Bronchial epithelial cell (primary cell): ENCODE data around the gene FHIT. TPM values are rescaled to one million over a fixed set of nuclear protein-coding genes. Genes with fewer than 3 reads are reported as not detected.
"Not testable (repeated sequence)": the region's sequence is repeated elsewhere in the genome, so short reads cannot be mapped to it uniquely, and the experiment has no call there.

Source experiments
- DNase-seq: peaks from one replicate; pipeline ENCODE4 v3.0.0-alpha.2; 2010; ENCODE audit warnings: low read depth
- FAIRE-seq: peaks from 2 replicates; lab custom pipeline; 2011; peaks lifted over from hg19 to GRCh38; lab: Jason Lieb, UNC
- H3K27me3 ChIP-seq: 2 replicates; pipeline ENCODE4 v1.5.1; 2011; ENCODE audit warnings: low read length; ENCODE audit not compliant: control insufficient read depth, insufficient read depth
- H3K36me3 ChIP-seq: 2 replicates; pipeline ENCODE4 v1.5.1; 2011; ENCODE audit warnings: low read length; ENCODE audit not compliant: control insufficient read depth, insufficient read depth
- H3K4me3 ChIP-seq: 2 replicates; pipeline ENCODE4 v1.5.1; 2011; ENCODE audit warnings: mild to moderate bottlenecking, low read depth, low read length, control low read depth
- total RNA-seq: library from RNA; depleted of rRNA; stranded (reverse); fragments of >200 nt; gene quantifications from 2 replicates; pipeline ENCODE4 v1.2.1, GENCODE V29; 2014
- TF ChIP-seq, protein P1 (sequence below): IDR thresholded peaks from 2 replicates; pipeline ENCODE4 v1.5.1; 2011; ENCODE audit warnings: mild to moderate bottlenecking, moderate library complexity, low read length, control low read depth, inconsistent platforms; ENCODE audit not compliant: insufficient read depth, severe bottlenecking

FHIT gene
- total RNA-seq, 1 donor from 2014 or later: 1.6 TPM

DNA sequence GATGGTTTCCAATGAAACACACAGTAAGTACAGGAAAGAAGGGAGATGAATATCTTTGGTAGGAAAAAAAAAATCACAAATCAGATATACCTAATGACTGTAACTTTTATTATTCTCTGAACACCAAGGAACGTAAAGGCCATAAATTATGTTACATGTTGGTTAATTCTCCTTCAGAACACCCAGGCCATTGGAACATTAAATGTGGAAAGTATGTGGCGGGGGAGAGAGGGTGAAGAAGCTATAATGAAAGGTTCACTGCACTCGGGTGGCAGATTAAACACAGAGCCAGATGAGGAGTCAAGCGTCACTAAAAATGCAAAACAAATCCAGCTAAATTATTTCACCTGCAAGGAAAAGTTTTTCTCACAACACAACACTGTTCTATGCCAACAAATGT lies 193.8 kb downstream of the FHIT start:
- H3K27me3 ChIP-seq: no peaks in the 10 kb centered on the region
- TF ChIP-seq, protein P1, sequence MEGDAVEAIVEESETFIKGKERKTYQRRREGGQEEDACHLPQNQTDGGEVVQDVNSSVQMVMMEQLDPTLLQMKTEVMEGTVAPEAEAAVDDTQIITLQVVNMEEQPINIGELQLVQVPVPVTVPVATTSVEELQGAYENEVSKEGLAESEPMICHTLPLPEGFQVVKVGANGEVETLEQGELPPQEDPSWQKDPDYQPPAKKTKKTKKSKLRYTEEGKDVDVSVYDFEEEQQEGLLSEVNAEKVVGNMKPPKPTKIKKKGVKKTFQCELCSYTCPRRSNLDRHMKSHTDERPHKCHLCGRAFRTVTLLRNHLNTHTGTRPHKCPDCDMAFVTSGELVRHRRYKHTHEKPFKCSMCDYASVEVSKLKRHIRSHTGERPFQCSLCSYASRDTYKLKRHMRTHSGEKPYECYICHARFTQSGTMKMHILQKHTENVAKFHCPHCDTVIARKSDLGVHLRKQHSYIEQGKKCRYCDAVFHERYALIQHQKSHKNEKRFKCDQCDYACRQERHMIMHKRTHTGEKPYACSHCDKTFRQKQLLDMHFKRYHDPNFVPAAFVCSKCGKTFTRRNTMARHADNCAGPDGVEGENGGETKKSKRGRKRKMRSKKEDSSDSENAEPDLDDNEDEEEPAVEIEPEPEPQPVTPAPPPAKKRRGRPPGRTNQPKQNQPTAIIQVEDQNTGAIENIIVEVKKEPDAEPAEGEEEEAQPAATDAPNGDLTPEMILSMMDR: no peak
- no peak for FAIRE-seq
- H3K36me3 ChIP-seq: no peaks in the 10 kb centered on the region
- no peak overlapping the region for H3K4me3 ChIP-seq
- DNase-seq: no peak

DNA sequence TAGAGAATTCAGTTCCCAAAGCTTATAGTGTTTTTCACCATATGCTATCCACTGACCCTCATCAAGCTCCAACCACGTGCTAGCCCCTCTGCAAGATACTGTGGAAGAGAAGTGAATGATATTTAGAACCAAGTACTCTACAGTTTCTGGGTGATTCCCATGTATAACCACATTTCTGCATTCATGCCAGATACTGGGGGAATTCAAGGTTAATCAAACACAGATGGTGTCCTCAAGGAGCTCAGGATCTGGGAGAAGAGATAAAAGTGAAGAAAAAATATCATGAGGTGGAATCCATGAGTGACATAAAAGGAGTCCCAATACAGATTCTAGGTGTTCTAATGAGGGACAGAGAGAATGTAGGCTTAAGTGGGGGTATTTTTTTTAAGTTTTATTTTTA lies 195.8 kb downstream of the FHIT start:
- FAIRE-seq (no peak), DNase-seq (no peak)
- Histone ChIP-seq H3K4me3 (no peak overlapping the region), H3K27me3 (no peaks in the 10 kb centered on the region), H3K36me3 (no peaks in the 10 kb centered on the region)
- TF ChIP-seq, protein P1: no peak

DNA sequence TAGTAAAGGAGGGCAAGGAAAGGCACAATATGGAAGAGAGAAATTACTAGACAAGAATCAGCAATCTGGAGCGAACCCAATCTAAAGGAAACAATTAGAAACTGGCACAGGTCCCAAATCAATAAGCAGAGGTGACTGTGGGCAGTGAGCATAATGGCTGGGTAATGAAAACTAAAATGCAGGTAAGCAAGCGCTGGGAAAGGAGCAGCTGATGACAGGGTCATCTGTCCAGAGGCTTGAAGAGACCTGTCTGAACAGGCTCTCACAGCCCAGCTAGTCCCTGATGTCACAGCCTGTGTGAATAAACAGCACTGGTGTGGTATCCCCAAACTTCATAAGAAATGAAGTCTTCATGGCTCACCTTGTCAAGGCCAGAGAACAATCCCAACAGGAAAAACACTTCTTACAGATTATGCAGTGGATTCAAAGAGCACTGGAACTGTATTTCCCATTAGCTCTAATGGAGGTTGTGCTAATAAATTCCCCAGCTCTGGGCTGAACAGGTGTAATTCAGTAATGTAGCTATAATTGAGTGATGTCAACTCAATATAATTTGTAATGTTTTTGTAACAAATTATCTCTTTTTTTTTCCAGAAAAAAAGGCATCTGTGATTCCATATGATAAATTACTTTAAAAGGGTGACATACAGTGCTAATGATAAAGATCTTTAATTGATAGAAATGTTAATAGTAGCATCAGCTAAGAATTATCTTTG lies 197.3 kb downstream of the FHIT start:
- DNase-seq (peak; percentile 52), FAIRE-seq (no peak)
- Histone ChIP-seq H3K4me3 (no peak overlapping the region), H3K36me3 (no peaks in the 10 kb centered on the region), H3K27me3 (no peaks in the 10 kb centered on the region)
- TF ChIP-seq, protein P1: no peak

DNA sequence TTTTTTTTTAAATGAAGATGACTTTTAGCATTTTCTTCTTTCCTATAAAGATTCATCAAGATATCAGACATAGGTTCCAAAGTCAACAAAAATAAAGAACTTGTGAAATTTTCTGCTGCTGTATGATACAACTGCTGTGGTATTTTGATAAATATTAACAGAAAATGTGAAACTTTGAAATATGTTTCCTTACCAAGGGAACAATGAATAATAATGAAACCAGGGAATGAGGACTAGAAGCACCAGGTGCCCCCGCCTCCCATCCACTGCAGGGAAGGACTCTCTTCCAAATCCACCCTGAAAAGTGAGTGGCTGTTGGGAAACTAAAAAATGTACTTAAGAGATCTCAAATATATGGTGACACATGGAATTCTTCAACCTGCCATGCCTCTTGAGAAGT lies 198.4 kb downstream of the FHIT start:
- TF ChIP-seq, protein P1: no peak

DNA sequence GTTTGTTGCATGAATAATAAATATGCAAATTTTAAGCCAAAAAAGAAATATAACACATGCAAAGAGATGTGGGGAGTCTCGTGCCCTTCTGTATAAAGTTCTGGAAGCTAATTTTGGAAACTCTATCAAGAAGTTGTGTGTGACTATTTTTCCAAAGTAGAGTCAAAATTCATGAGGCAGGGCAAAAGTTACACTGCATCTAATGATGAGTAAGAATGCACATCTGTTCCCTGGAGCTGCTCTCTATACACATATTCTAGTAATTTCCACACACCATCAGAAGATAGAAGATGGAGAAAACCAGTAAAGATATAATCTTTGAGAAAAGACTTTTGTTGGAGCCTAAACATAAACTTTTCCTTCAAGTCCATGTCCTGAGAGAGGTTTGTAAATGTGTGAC lies 199.6 kb downstream of the FHIT start:
- DNase-seq (no peak), FAIRE-seq (no peak)
- TF ChIP-seq, protein P1: no peak
- no peaks in the 10 kb centered on the region for H3K27me3 ChIP-seq
- no peak overlapping the region for H3K4me3 ChIP-seq
- H3K36me3 ChIP-seq: no peaks in the 10 kb centered on the region

More for the DNA sequence above, 198.4 kb downstream of the FHIT start:
- Histone ChIP-seq H3K4me3 (no peak overlapping the region), H3K27me3 (no peaks in the 10 kb centered on the region), H3K36me3 (no peaks in the 10 kb centered on the region)
- no peak for FAIRE-seq
- no peak for DNase-seq

DNA sequence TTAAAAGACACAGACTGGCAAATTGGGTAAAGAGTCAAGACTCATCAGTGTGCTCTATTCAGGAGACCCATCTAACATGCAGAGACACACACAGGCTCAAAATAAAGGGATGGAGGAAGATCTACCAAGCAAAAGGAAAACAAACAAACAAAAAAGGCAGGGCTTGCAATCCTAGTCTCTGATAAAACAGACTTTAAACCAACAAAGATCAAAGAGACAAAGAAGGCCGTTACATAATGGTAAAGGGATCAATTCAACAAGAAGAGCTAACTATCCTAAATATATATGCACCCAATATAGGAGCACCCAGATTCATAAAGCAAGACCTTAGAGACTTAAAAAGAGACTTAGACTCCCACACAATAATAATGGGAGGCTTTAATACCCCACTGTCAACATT lies 206.1 kb downstream of the FHIT start:
- not testable (repeated sequence) for H3K36me3 ChIP-seq, H3K27me3 ChIP-seq, DNase-seq, H3K4me3 ChIP-seq, FAIRE-seq
